ENCODE results near the gene OPRD1.

DNA sequence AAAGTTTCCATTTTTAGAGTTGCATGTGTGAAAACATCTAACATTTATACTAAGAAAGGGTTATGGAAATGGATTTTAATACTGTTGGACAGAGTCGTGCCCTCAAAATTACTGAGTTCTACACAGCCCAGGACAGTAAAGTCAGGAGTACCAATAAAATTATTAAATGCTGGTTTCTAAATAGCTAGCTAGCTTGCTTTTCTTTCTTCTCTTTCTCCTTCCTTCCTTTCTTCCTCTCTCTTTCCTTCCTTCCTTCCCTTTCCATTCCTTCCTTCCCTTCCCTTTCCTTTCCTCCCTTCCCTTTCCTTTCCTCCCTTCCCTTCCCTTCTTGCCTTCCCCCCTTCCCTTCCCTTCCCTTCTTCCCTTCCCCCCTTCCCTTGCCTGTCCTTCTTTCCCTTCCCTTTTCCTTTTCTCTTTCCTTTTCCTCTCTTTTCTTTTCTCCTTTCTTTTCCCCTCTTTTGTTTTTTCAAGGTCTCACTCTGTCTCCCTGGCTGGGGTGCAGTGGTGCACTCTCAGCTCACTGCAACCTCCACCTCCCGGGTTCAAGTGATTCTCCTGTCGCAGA is 41.3 kb upstream of the OPRD1 start:
- no peak for TF ChIP-seq CHD1 (IDR thresholded peaks at IDR 0.05; ENCODE audit: low read depth, low read length)
- no peak for TF ChIP-seq CTCF (conservative IDR thresholded peaks at IDR 0.05; ENCODE audit: low read depth, low read length)
- TF ChIP-seq POLR2A (IDR thresholded peaks at IDR 0.05; ENCODE audit: low read depth, low read length) = no peak
- TF ChIP-seq, protein P1, sequence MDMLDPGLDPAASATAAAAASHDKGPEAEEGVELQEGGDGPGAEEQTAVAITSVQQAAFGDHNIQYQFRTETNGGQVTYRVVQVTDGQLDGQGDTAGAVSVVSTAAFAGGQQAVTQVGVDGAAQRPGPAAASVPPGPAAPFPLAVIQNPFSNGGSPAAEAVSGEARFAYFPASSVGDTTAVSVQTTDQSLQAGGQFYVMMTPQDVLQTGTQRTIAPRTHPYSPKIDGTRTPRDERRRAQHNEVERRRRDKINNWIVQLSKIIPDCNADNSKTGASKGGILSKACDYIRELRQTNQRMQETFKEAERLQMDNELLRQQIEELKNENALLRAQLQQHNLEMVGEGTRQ (IDR thresholded peaks at IDR 0.05; ENCODE audit: low read depth, low read length) = no peak
- TF ChIP-seq RAD21 (IDR thresholded peaks at IDR 0.05; ENCODE audit: low read length) = no peak
- TF ChIP-seq RCOR1 (IDR thresholded peaks at IDR 0.05; ENCODE audit: insufficient replicate concordance, low read length) = no peak
- TF ChIP-seq BHLHE40 (IDR thresholded peaks at IDR 0.05; ENCODE audit: low read depth, low read length) = no peak
